ENCODE data around the gene RAB3B.

Gene RAB3B

DNA sequence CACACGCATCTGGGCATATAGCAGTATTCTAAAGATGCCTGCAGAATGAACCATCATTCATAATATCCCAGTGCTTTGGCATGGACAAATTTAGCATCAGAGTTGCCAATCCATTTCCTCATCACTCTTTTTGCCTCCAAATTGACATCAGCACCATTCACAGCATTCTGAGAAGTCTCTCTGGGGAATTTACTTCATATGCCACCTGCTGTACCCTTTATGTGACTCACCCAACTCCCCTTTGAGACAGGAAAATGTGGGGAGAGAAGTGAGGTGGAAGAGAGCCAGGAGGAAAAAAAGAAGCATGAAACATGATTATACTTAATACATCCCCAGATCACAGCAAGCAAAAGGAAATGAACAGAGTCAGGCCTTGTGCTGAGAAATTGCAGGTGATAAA lies 37.4 kb downstream of the RAB3B start:
- Histone ChIP-seq H3K4me1 (ENCODE audit: insufficient read depth, low read length) (peaks cover 26% of the 10 kb centered on the region), H3K9me3 (ENCODE audit: insufficient read depth, low read depth, low read length) (peaks cover 12% of the 10 kb centered on the region), H3K27me3 (ENCODE audit: insufficient read depth, low read length) (no peaks in the 10 kb centered on the region), H3K9ac (ENCODE audit: low read depth, low read length) (no peak overlapping the region), H3K36me3 (ENCODE audit: insufficient read depth, low read length) (peaks cover 45% of the 10 kb centered on the region), H3K4me3 (ENCODE audit: low read length) (no peak overlapping the region), H3K27ac (ENCODE audit: low read depth, low read length) (no peak overlapping the region)
- WGBS = 96% methylated on average over 1 of the region's 1 CpG

- no peak overlapping the region for H3K27ac ChIP-seq (ENCODE audit: low read depth, low read length)
- H3K4me1 ChIP-seq (ENCODE audit: insufficient read depth, low read length) = peaks cover 22% of the 10 kb centered on the region
- no peak overlapping the region for H3K4me3 ChIP-seq (ENCODE audit: low read length)
- WGBS = 84% methylated on average over 1 of the region's 1 CpG
- H3K9me3 ChIP-seq (ENCODE audit: insufficient read depth, low read depth, low read length) = peaks cover 12% of the 10 kb centered on the region
- H3K36me3 ChIP-seq (ENCODE audit: insufficient read depth, low read length) = peaks cover 45% of the 10 kb centered on the region
- no peaks in the 10 kb centered on the region for H3K27me3 ChIP-seq (ENCODE audit: insufficient read depth, low read length)
- no peak overlapping the region for H3K9ac ChIP-seq (ENCODE audit: low read depth, low read length)
Measured at GRCh38 chr1:51952638-51953037, 37.9 kb downstream of the RAB3B start.

GRCh38 chr1:51950701-51951100 lies 39.8 kb downstream of the RAB3B start:
- no peak overlapping the region for H3K4me3 ChIP-seq (ENCODE audit: low read length)
- WGBS = 95% methylated on average over 3 of the region's 4 CpGs

GRCh38 chr1:51949014-51949702 lies 41.3 kb downstream of the RAB3B start:
- peaks cover 12% of the 10 kb centered on the region for H3K9me3 ChIP-seq (ENCODE audit: insufficient read depth, low read depth, low read length)
- no peak overlapping the region for H3K27ac ChIP-seq (ENCODE audit: low read depth, low read length)
- no peaks in the 10 kb centered on the region for H3K4me1 ChIP-seq (ENCODE audit: insufficient read depth, low read length)
- H3K9ac ChIP-seq (ENCODE audit: low read depth, low read length) = no peak overlapping the region
- H3K4me3 ChIP-seq (ENCODE audit: low read length) = no peak overlapping the region
- H3K27me3 ChIP-seq (ENCODE audit: insufficient read depth, low read length) = no peaks in the 10 kb centered on the region
- H3K36me3 ChIP-seq (ENCODE audit: insufficient read depth, low read length) = peaks cover 43% of the 10 kb centered on the region
- 94% methylated on average over 8 of the region's 9 CpGs for WGBS

More at GRCh38 chr1:51950701-51951100, 39.8 kb downstream of the RAB3B start:
- Histone ChIP-seq H3K27me3 (ENCODE audit: insufficient read depth, low read length) (no peaks in the 10 kb centered on the region), H3K36me3 (ENCODE audit: insufficient read depth, low read length) (peaks cover 45% of the 10 kb centered on the region), H3K9ac (ENCODE audit: low read depth, low read length) (no peak overlapping the region), H3K9me3 (ENCODE audit: insufficient read depth, low read depth, low read length) (peaks cover 12% of the 10 kb centered on the region), H3K4me1 (ENCODE audit: insufficient read depth, low read length) (peaks cover 3% of the 10 kb centered on the region), H3K27ac (ENCODE audit: low read depth, low read length) (no peak overlapping the region)

DNA sequence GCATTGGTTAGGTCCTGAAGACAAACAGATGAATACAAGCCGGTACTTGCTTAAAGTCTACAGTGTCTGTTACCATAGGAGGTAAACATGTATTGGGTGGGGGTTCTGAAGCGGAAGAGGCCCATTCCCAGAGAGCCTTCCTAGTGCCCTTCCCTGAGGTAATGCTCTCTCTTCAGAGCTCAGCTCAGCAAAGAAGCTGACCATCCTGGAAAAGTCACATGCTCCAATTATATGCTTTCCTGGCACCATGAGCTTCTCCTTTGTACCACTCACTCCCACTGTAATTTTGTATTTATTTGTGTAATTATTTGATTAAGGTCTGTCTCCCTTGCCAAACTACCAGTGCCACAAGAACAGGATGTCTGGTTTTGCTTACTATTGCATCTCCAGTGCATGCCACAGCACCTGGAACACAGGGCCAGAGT lies 42.0 kb downstream of the RAB3B start:
- Histone ChIP-seq H3K27ac (ENCODE audit: low read depth, low read length) (no peak overlapping the region), H3K4me1 (ENCODE audit: insufficient read depth, low read length) (no peaks in the 10 kb centered on the region), H3K9ac (ENCODE audit: low read depth, low read length) (no peak overlapping the region), H3K4me3 (ENCODE audit: low read length) (no peak overlapping the region), H3K27me3 (ENCODE audit: insufficient read depth, low read length) (no peaks in the 10 kb centered on the region), H3K36me3 (ENCODE audit: insufficient read depth, low read length) (peaks cover 44% of the 10 kb centered on the region), H3K9me3 (ENCODE audit: insufficient read depth, low read depth, low read length) (peaks cover 12% of the 10 kb centered on the region)
- 92% methylated on average over 2 of the region's 2 CpGs for WGBS

- H3K4me3 ChIP-seq (ENCODE audit: low read length) = no peak overlapping the region
- H3K9ac ChIP-seq (ENCODE audit: low read depth, low read length) = no peak overlapping the region
- H3K27ac ChIP-seq (ENCODE audit: low read depth, low read length) = no peak overlapping the region
- H3K27me3 ChIP-seq (ENCODE audit: insufficient read depth, low read length) = no peaks in the 10 kb centered on the region
- no peaks in the 10 kb centered on the region for H3K4me1 ChIP-seq (ENCODE audit: insufficient read depth, low read length)
- WGBS = 91% methylated on average over 1 of the region's 1 CpG
- H3K9me3 ChIP-seq (ENCODE audit: insufficient read depth, low read depth, low read length) = peaks cover 18% of the 10 kb centered on the region
- peaks cover 42% of the 10 kb centered on the region for H3K36me3 ChIP-seq (ENCODE audit: insufficient read depth, low read length)
Measured at GRCh38 chr1:51946300-51946699, 44.2 kb downstream of the RAB3B start.

GRCh38 chr1:51945591-51945990 lies 44.9 kb downstream of the RAB3B start:
- Histone ChIP-seq H3K9ac (ENCODE audit: low read depth, low read length) (no peak overlapping the region), H3K36me3 (ENCODE audit: insufficient read depth, low read length) (peaks cover 46% of the 10 kb centered on the region), H3K9me3 (ENCODE audit: insufficient read depth, low read depth, low read length) (peaks cover 17% of the 10 kb centered on the region), H3K4me3 (ENCODE audit: low read length) (no peak overlapping the region), H3K27me3 (ENCODE audit: insufficient read depth, low read length) (no peaks in the 10 kb centered on the region), H3K4me1 (ENCODE audit: insufficient read depth, low read length) (no peaks in the 10 kb centered on the region), H3K27ac (ENCODE audit: low read depth, low read length) (no peak overlapping the region)

GRCh38 chr1:51942281-51942680 lies 48.2 kb downstream of the RAB3B start:
- H3K9me3 ChIP-seq (ENCODE audit: insufficient read depth, low read depth, low read length) = peaks cover 8% of the 10 kb centered on the region; the same call in 1 of the 2 replicates

DNA sequence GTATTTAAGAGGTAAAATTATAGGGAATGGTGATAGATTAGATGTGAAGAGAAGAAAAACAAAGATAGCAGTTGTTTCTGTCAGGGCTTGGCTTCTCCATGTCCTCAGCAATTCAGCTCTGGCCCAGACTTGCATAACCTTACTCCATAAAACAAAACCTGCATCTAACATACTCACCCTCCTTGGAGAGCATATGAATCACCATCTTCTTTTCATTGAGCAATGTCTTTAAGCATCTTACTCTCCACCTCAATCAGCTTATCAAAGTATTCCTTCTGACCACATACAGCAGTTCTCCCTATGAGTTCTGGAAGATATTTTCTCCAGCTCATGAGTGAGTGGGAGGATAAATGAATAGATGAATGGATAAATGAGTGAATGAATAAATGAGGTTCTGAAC lies 49.0 kb downstream of the RAB3B start:
- Histone ChIP-seq H3K9me3 (ENCODE audit: insufficient read depth, low read depth, low read length) (peaks cover 8% of the 10 kb centered on the region; the same call in 1 of the 2 replicates), H3K9ac (ENCODE audit: low read depth, low read length) (no peak overlapping the region), H3K4me3 (ENCODE audit: low read length) (no peak overlapping the region), H3K4me1 (ENCODE audit: insufficient read depth, low read length) (no peaks in the 10 kb centered on the region), H3K27ac (ENCODE audit: low read depth, low read length) (no peak overlapping the region), H3K36me3 (ENCODE audit: insufficient read depth, low read length) (peaks cover 41% of the 10 kb centered on the region), H3K27me3 (ENCODE audit: insufficient read depth, low read length) (no peaks in the 10 kb centered on the region)

More at GRCh38 chr1:51942281-51942680, 48.2 kb downstream of the RAB3B start:
- WGBS = 100% methylated on average over 1 of the region's 2 CpGs
- Histone ChIP-seq H3K27me3 (ENCODE audit: insufficient read depth, low read length) (no peaks in the 10 kb centered on the region), H3K36me3 (ENCODE audit: insufficient read depth, low read length) (peaks cover 36% of the 10 kb centered on the region), H3K4me3 (ENCODE audit: low read length) (no peak overlapping the region), H3K9ac (ENCODE audit: low read depth, low read length) (no peak overlapping the region), H3K27ac (ENCODE audit: low read depth, low read length) (no peak overlapping the region), H3K4me1 (ENCODE audit: insufficient read depth, low read length) (no peaks in the 10 kb centered on the region)

GRCh38 chr1:51937112-51937511 lies 53.4 kb downstream of the RAB3B start:
- Histone ChIP-seq H3K36me3 (ENCODE audit: insufficient read depth, low read length) (peaks cover 61% of the 10 kb centered on the region), H3K4me1 (ENCODE audit: insufficient read depth, low read length) (no peaks in the 10 kb centered on the region), H3K9me3 (ENCODE audit: insufficient read depth, low read depth, low read length) (peaks cover 8% of the 10 kb centered on the region; the same call in 1 of the 2 replicates), H3K27ac (ENCODE audit: low read depth, low read length) (no peak overlapping the region), H3K9ac (ENCODE audit: low read depth, low read length) (no peak overlapping the region), H3K4me3 (ENCODE audit: low read length) (no peak overlapping the region), H3K27me3 (ENCODE audit: insufficient read depth, low read length) (no peaks in the 10 kb centered on the region)
- WGBS = 96% methylated on average over 4 of the region's 4 CpGs

DNA sequence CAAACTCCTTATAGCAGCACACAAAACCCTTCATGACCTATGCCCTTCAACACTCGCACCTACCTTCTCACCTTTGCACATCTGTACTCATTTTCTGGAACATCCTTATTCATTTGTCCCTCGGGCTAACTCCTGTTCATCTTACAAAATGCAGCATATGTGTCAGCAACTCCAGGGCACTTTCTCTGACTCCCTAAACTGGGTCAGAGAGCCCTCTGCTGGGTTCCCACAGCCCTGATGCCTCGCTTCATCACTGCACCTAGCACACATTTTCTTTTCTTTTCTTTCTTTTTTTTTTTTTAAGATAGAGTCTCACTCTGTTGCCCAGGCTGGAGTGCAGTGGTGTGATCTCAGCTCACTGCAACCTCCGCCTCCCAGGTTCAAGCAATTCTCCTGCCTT lies 54.0 kb downstream of the RAB3B start:
- peaks cover 62% of the 10 kb centered on the region for H3K36me3 ChIP-seq (ENCODE audit: insufficient read depth, low read length)
- H3K9ac ChIP-seq (ENCODE audit: low read depth, low read length) = no peak overlapping the region
- H3K27me3 ChIP-seq (ENCODE audit: insufficient read depth, low read length) = no peaks in the 10 kb centered on the region
- H3K9me3 ChIP-seq (ENCODE audit: insufficient read depth, low read depth, low read length) = peaks cover 4% of the 10 kb centered on the region; the same call in 1 of the 2 replicates
- H3K4me3 ChIP-seq (ENCODE audit: low read length) = no peak overlapping the region
- WGBS = 88% methylated on average over 4 of the region's 4 CpGs
- H3K4me1 ChIP-seq (ENCODE audit: insufficient read depth, low read length) = no peaks in the 10 kb centered on the region
- no peak overlapping the region for H3K27ac ChIP-seq (ENCODE audit: low read depth, low read length)

DNA sequence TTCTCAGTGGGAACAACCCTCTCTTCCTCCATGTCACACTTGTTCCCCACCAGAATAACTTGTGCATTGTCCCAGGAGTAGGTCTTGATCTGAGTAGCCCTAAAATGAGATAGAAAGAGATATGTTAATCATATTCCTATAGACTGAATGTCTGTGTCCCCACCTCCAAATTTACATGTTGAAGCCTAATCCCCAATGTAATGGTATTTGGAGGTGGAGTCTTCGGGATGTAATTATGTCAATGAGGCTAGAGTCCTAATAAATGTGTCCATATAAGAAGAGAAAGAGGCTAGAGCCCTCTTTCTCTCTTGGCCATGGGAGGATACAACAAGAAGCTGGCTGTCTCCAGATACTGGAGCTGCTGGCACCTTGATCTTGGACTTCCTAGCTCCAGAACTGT lies 57.2 kb downstream of the RAB3B start:
- H3K4me1 ChIP-seq (ENCODE audit: insufficient read depth, low read length) = no peaks in the 10 kb centered on the region
- H3K9me3 ChIP-seq (ENCODE audit: insufficient read depth, low read depth, low read length) = no peaks in the 10 kb centered on the region
- H3K4me3 ChIP-seq (ENCODE audit: low read length) = no peak overlapping the region
- H3K27ac ChIP-seq (ENCODE audit: low read depth, low read length) = no peak overlapping the region
- H3K9ac ChIP-seq (ENCODE audit: low read depth, low read length) = no peak overlapping the region
- peaks cover 67% of the 10 kb centered on the region for H3K36me3 ChIP-seq (ENCODE audit: insufficient read depth, low read length)
- 89% methylated on average over 1 of the region's 1 CpG for WGBS
- no peaks in the 10 kb centered on the region for H3K27me3 ChIP-seq (ENCODE audit: insufficient read depth, low read length)
